ENCODE data around the gene ITCH.

GRCh38 chr20:34412453-34412852 is 49.4 kb downstream of the ITCH start:
- no peak for TF ChIP-seq FOXA1 (IDR thresholded peaks at IDR 0.05)
- TF ChIP-seq SP1 (IDR thresholded peaks at IDR 0.05), result no peak
- no peak for TF ChIP-seq L3MBTL2 (conservative IDR thresholded peaks at IDR 0.05)
- no peak for TF ChIP-seq ZNF384 (IDR thresholded peaks at IDR 0.05)
- no peak for TF ChIP-seq HDGF (IDR thresholded peaks at IDR 0.05; ENCODE audit: borderline replicate concordance)
- no peak for TF ChIP-seq CTBP1 (IDR thresholded peaks at IDR 0.05; ENCODE audit: borderline replicate concordance)
